ENCODE data around the gene TBC1D22B. TPM values are rescaled to one million over a fixed set of nuclear protein-coding genes. Genes with fewer than 3 reads are reported as not detected.

TBC1D22B gene
- polyA plus RNA-seq, 3 donors: 3.9 to 5.0 (median 4.9) TPM

- TF ChIP-seq CTCF (IDR thresholded peaks at IDR 0.05): no peak
- H3K27me3 Mint-ChIP-seq (ENCODE audit: low read depth in 3 of 3): peaks cover 0 to 1% (median 0%) of the 10 kb centered on the region in 3 donors
- H3K4me2 ChIP-seq (replicated peaks; ENCODE audit: extremely low read depth, low read length, poor library complexity, severe bottlenecking): no peak overlapping the region
- peaks cover 62% of the 10 kb centered on the region for H3K4me1 Mint-ChIP-seq
- no peak overlapping the region for H3K9ac ChIP-seq (ENCODE audit: insufficient read depth, low read length, poor library complexity, severe bottlenecking)
- H3K36me3 ChIP-seq (replicated peaks in 1 of 2; ENCODE audit: control insufficient read depth in 1 of 2, insufficient read depth in 2 of 2, low read length in 2 of 2): peaks cover 3 to 15% of the 10 kb centered on the region in 2 donors
- no peak overlapping the region for H3K27ac ChIP-seq (ENCODE audit: low read depth in 1 of 2, low read length in 2 of 2)
- peak overlapping the region in 2 of 7 donors; percentile 61 to 69 for H3K27ac Mint-ChIP-seq
- H3K36me3 Mint-ChIP-seq: peaks cover 32 to 36% of the 10 kb centered on the region in 2 donors
- WGBS (ENCODE audit: insufficient coverage): no CpG with 5 or more reads among the region's 1 CpG
- H3K4me1 ChIP-seq (ENCODE audit: control insufficient read depth in 1 of 2, insufficient read depth in 2 of 2, low read length in 2 of 2): peaks cover 29 to 47% of the 10 kb centered on the region in 2 donors
- peaks cover 71% of the 10 kb centered on the region for H3K79me2 ChIP-seq (ENCODE audit: insufficient read depth, low read length)
- no peak overlapping the region for H2AFZ ChIP-seq (ENCODE audit: insufficient read depth, low read depth, low read length, poor library complexity, severe bottlenecking)
- no peak overlapping the region for H3K4me3 ChIP-seq (replicated peaks in 1 of 3; ENCODE audit: low read depth in 2 of 3, low read length in 3 of 3)
- DNase-seq: no peak
- H3K9me3 ChIP-seq (replicated peaks in 1 of 2; ENCODE audit: control insufficient read depth in 1 of 2, insufficient read depth in 1 of 2, low read length in 2 of 2): no peaks in the 10 kb centered on the region
- H3K4me3 Mint-ChIP-seq: no peak overlapping the region
- intact Hi-C loops (cut with micrococcal nuclease): no loop called here
- H4K20me1 ChIP-seq (ENCODE audit: insufficient read depth, low read length): no peaks in the 10 kb centered on the region
- H3K9me3 Mint-ChIP-seq: peaks cover 0 to 2% (median 0%) of the 10 kb centered on the region in 7 donors
- no peaks in the 10 kb centered on the region for H3K27me3 ChIP-seq (ENCODE audit: control insufficient read depth in 2 of 2, insufficient read depth in 2 of 2, low read length in 2 of 2)
Observed at GRCh38 chr6:37275350-37275749, 17.8 kb downstream of the TBC1D22B start.

DNA sequence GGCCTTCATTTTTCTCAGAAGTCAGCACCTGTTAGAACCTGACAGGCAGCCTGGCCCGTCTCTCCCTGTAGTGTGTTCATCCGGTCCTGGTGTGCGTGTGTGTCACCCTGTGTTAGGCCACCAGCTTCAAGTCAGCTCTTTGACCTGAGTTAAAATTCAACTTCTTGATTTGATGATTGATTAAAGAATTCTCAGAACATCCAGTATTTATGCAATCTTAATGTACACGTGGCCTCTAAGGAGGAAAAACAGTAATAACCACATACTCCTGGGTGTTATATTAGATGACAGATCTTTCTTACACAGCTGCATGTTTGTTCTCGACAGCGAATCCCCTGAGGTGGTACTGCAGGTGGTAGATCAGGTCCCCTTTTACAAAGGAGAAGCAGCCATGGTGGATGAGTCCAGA is 19.4 kb downstream of the TBC1D22B start:
- no peak overlapping the region for H3K27ac ChIP-seq (ENCODE audit: low read depth in 1 of 2, low read length in 2 of 2)
- Mint-ChIP-seq H3K4me3 (no peak overlapping the region), H3K9me3 (no peaks in the 10 kb centered on the region), H3K27me3 (ENCODE audit: low read depth in 3 of 3) (peaks cover 0 to 1% (median 0%) of the 10 kb centered on the region in 3 donors), H3K27ac (peak overlapping the region in 1 of 7 donors; percentile 4), H3K36me3 (peaks cover 33 to 39% of the 10 kb centered on the region in 2 donors), H3K4me1 (peaks cover 79% of the 10 kb centered on the region)
- H3K36me3 ChIP-seq (replicated peaks in 1 of 2; ENCODE audit: control insufficient read depth in 1 of 2, insufficient read depth in 2 of 2, low read length in 2 of 2): peaks cover 0 to 6% of the 10 kb centered on the region in 2 donors
- intact Hi-C loops (cut with micrococcal nuclease): no loop called here
- H3K4me1 ChIP-seq (ENCODE audit: control insufficient read depth in 1 of 2, insufficient read depth in 2 of 2, low read length in 2 of 2): peaks cover 46 to 64% of the 10 kb centered on the region in 2 donors
- H2AFZ ChIP-seq (ENCODE audit: insufficient read depth, low read depth, low read length, poor library complexity, severe bottlenecking): no peak overlapping the region
- no peak for DNase-seq
- no peak overlapping the region for H3K9ac ChIP-seq (ENCODE audit: insufficient read depth, low read length, poor library complexity, severe bottlenecking)
- 43% methylated on average over 1 of the region's 6 CpGs for WGBS (ENCODE audit: insufficient coverage)
- no peak overlapping the region for H3K4me3 ChIP-seq (replicated peaks in 1 of 3; ENCODE audit: low read depth in 2 of 3, low read length in 3 of 3)
- H3K9me3 ChIP-seq (replicated peaks in 1 of 2; ENCODE audit: control insufficient read depth in 1 of 2, insufficient read depth in 1 of 2, low read length in 2 of 2): no peaks in the 10 kb centered on the region
- no peaks in the 10 kb centered on the region for H3K27me3 ChIP-seq (ENCODE audit: control insufficient read depth in 2 of 2, insufficient read depth in 2 of 2, low read length in 2 of 2)
- no peak for TF ChIP-seq CTCF (IDR thresholded peaks at IDR 0.05)
- H4K20me1 ChIP-seq (ENCODE audit: insufficient read depth, low read length): no peaks in the 10 kb centered on the region
- H3K79me2 ChIP-seq (ENCODE audit: insufficient read depth, low read length): peaks cover 66% of the 10 kb centered on the region
- H3K4me2 ChIP-seq (replicated peaks; ENCODE audit: extremely low read depth, low read length, poor library complexity, severe bottlenecking): no peak overlapping the region
